ACC112 (cell line): ENCODE results near the gene PPA2.
A peak's percentile ranks its signal among the peaks of the same experiment; 100 is the strongest.

Experiments
- H2AFZ ChIP-seq: fragments of 200-600 bp; sonication (generic); one replicate; pipeline ENCODE4 v1.6.0; 2017; ENCODE audit warnings: antibody characterized with exemption, low read length; ENCODE audit not compliant: unreplicated experiment
- H3K27ac ChIP-seq: fragments of 200-600 bp; sonication (generic); 2 replicates; pipeline ENCODE4 v1.5.1; 2014; ENCODE audit warnings: low read depth, mild to moderate bottlenecking, antibody characterized with exemption, low read length, moderate library complexity
- H3K27me3 ChIP-seq: fragments of 200-600 bp; sonication (generic); 2 replicates; pipeline ENCODE4 v1.6.1; 2014; ENCODE audit warnings: mild to moderate bottlenecking, antibody characterized with exemption, low read length, moderate library complexity, mixed read lengths; ENCODE audit not compliant: insufficient read depth
- H3K36me3 ChIP-seq: fragments of 200-600 bp; sonication (generic); 2 replicates; pipeline ENCODE4 v1.6.1; 2016; ENCODE audit warnings: mild to moderate bottlenecking, antibody characterized with exemption, low read length, moderate library complexity, mixed read lengths; ENCODE audit not compliant: insufficient read depth
- H3K4me1 ChIP-seq: fragments of 200-600 bp; sonication (generic); one replicate; pipeline ENCODE4 v1.6.1; 2016; ENCODE audit warnings: low read length, mixed read lengths; ENCODE audit not compliant: insufficient read depth, unreplicated experiment, control insufficient read depth
- H3K4me3 ChIP-seq: fragments of 200-600 bp; sonication (generic); 2 replicates; pipeline ENCODE4 v1.5.1; 2014; ENCODE audit warnings: mild to moderate bottlenecking, low read depth, low read length
- H3K79me2 ChIP-seq: fragments of 200-600 bp; sonication (generic); one replicate; pipeline ENCODE4 v1.6.0; 2016; ENCODE audit warnings: low read length; ENCODE audit not compliant: control insufficient read depth, unreplicated experiment, insufficient read depth

The PPA2 gene

DNA sequence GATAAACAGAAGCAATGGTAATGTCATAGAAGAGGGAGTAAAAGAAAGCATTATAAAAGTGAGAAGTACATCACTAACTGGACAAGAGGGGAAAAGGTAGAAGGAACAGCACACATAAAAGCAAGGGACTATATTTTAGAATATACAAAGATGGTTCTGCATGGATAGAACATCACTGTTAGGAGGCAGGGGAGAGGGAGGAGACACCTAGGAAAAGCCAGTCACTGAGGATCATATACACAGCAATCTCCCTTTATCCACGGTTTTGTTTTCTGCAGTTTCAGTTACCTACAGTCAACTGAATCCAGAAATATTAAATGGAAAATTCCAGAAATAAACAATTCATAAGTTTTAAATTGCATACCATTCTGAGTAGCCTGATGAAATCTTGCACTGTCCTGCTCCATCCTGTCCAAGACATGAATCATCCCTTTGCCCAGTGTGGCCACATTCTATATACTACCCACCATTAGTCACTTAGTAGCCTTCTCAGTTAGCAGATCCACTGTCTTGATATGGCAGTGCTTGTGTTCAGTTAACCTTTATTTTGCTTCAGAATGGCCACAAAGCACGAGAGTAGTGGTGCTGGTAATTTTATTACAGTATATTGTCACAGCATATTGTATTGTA lies 74.2 kb downstream of the PPA2 start:
- Histone ChIP-seq H2AFZ (peak overlapping the region; percentile 71), H3K27ac (peak overlapping the region; percentile 31; the same call in 1 of the 2 replicates), H3K36me3 (peaks cover 11% of the 10 kb centered on the region)

GRCh38 chr4:105392858-105393257 lies 81.0 kb downstream of the PPA2 start:
- Histone ChIP-seq H3K36me3 (peaks cover 3% of the 10 kb centered on the region; the same call in 1 of the 2 replicates), H2AFZ (no peak overlapping the region), H3K27ac (no peak overlapping the region), H3K79me2 (no peaks in the 10 kb centered on the region), H3K4me3 (no peak overlapping the region), H3K27me3 (no peaks in the 10 kb centered on the region), H3K4me1 (peaks cover 9% of the 10 kb centered on the region)

More for the DNA sequence above, 74.2 kb downstream of the PPA2 start:
- no peak overlapping the region for H3K4me3 ChIP-seq
- no peaks in the 10 kb centered on the region for H3K27me3 ChIP-seq
- H3K4me1 ChIP-seq = no peaks in the 10 kb centered on the region
- no peaks in the 10 kb centered on the region for H3K79me2 ChIP-seq

DNA sequence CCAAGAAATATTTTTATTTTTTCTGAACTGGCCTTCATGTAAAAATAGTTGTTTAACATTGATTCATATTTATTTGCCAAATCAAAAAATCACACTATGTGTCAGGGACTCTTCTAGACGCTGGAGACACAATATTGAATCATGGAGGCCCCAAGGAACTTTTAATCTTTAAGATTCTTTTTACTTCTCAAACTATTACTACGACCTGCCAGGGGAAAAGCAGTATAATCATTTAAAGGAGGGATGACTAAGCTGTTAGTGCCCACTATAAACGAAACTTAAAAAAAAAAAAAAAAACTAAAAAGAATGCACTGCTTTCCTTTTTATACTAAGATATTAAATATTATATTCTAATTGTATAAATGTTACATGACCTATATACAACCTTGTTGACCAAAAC lies 84.7 kb downstream of the PPA2 start:
- H3K79me2 ChIP-seq = no peaks in the 10 kb centered on the region
- peak overlapping the region; percentile 74 for H3K27ac ChIP-seq
- H3K36me3 ChIP-seq = peaks cover 15% of the 10 kb centered on the region; the same call in 1 of the 2 replicates
- H2AFZ ChIP-seq = peak overlapping the region; percentile 87
- no peaks in the 10 kb centered on the region for H3K27me3 ChIP-seq
- no peak overlapping the region for H3K4me3 ChIP-seq
- peaks cover 9% of the 10 kb centered on the region for H3K4me1 ChIP-seq

- Histone ChIP-seq H3K36me3 (peaks cover 22% of the 10 kb centered on the region; the same call in 1 of the 2 replicates), H3K27me3 (no peaks in the 10 kb centered on the region), H3K79me2 (no peaks in the 10 kb centered on the region), H3K27ac (no peak overlapping the region), H3K4me1 (peaks cover 9% of the 10 kb centered on the region), H2AFZ (no peak overlapping the region), H3K4me3 (no peak overlapping the region)
Observed at GRCh38 chr4:105387466-105387865, 86.4 kb downstream of the PPA2 start.

DNA sequence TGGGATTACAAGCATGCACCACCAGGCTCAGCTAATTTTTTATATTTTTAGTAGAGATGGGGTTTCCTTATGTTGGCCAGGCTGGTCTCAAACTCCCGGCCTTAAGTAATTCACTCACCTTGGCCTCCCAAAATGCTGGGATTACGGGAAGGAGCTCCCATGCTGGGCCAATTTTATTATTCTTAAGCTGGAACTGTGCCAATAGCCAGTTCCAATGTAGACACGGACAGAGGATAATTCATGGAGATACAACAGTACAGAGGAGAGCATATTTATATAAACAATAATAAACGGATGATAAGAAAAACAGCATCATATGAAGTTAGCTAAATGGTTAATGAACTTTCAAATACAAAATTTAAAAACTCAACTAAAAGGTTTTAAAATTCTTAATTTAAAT lies 87.8 kb downstream of the PPA2 start:
- H3K79me2 ChIP-seq = no peaks in the 10 kb centered on the region
- no peak overlapping the region for H3K4me3 ChIP-seq
- peaks cover 9% of the 10 kb centered on the region for H3K4me1 ChIP-seq
- H2AFZ ChIP-seq = no peak overlapping the region
- H3K36me3 ChIP-seq = peaks cover 22% of the 10 kb centered on the region; the same call in 1 of the 2 replicates
- no peak overlapping the region for H3K27ac ChIP-seq
- H3K27me3 ChIP-seq = no peaks in the 10 kb centered on the region

- Histone ChIP-seq H3K4me1 (no peaks in the 10 kb centered on the region), H3K4me3 (no peak overlapping the region), H3K36me3 (peaks cover under 1% of the 10 kb centered on the region; the same call in 1 of the 2 replicates), H3K79me2 (no peaks in the 10 kb centered on the region), H2AFZ (no peak overlapping the region), H3K27ac (no peak overlapping the region), H3K27me3 (no peaks in the 10 kb centered on the region)
Observed at GRCh38 chr4:105374071-105374470, 99.8 kb downstream of the PPA2 start.

DNA sequence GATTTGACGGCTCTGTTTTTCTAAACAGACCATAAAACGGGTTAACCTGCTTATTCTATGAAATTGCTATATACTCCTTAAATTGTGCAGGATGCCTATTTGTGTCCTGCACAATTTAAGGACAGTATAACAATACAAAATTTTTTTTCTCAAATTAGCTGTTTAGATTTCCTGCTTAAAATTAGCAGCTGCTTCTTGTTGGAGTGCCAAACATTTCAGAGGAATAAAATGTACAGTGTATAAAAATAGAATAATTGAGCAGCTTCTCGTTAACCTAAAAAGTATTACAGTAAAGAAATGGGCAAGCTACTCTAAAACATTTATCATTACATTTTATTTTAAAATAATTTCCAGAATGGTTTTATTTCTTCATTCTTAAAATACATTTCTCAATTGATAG lies 100.5 kb downstream of the PPA2 start:
- no peaks in the 10 kb centered on the region for H3K4me1 ChIP-seq
- no peaks in the 10 kb centered on the region for H3K27me3 ChIP-seq
- no peaks in the 10 kb centered on the region for H3K79me2 ChIP-seq
- H3K4me3 ChIP-seq = no peak overlapping the region
- no peak overlapping the region for H2AFZ ChIP-seq
- H3K36me3 ChIP-seq = peaks cover 8% of the 10 kb centered on the region
- H3K27ac ChIP-seq = no peak overlapping the region

DNA sequence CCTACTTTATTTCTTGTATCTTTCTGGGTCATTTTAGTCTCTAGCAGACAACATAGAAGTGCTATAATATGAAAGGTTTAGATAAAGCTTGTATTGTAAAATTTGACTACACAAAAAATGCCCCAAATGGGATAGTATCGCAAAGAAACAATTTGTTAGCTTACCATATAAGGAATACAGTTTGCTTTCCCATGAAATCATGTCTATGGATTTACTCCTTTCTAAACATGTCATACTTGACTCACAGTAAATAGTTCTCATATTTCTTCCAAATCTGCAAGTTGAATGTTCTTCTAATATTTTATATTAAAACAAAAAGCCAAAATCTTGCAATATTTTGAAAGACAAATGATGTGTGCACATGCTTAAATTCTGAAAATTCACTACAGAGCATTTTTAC lies 103.9 kb downstream of the PPA2 start:
- peaks cover 15% of the 10 kb centered on the region for H3K36me3 ChIP-seq
- no peaks in the 10 kb centered on the region for H3K27me3 ChIP-seq
- no peak overlapping the region for H2AFZ ChIP-seq
- H3K27ac ChIP-seq = no peak overlapping the region
- no peaks in the 10 kb centered on the region for H3K79me2 ChIP-seq
- H3K4me3 ChIP-seq = no peak overlapping the region
- no peaks in the 10 kb centered on the region for H3K4me1 ChIP-seq

DNA sequence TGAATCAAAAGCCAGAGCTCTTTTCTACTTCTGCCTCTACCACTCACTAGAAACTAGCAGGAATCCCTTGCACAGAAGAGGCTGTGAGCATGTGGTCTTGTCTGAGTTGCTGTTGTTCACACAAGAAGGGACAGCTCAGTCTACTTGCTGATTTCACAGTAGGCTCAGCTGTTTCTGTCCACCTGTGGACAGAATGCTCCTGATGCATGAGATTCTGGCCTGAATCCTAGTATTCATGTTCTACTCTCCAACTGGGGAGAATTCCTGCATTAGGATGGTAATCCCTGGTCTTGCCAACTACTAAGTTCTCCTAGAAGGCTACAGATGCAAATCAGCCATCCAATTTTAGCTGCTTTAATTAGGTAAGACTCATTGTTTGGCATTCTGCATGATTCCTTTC lies 112.8 kb downstream of the PPA2 start:
- Histone ChIP-seq H3K27me3 (no peaks in the 10 kb centered on the region), H3K36me3 (no peaks in the 10 kb centered on the region; the same call in 1 of the 2 replicates), H3K27ac (no peak overlapping the region), H2AFZ (no peak overlapping the region), H3K4me1 (no peaks in the 10 kb centered on the region), H3K79me2 (no peaks in the 10 kb centered on the region), H3K4me3 (no peak overlapping the region)

DNA sequence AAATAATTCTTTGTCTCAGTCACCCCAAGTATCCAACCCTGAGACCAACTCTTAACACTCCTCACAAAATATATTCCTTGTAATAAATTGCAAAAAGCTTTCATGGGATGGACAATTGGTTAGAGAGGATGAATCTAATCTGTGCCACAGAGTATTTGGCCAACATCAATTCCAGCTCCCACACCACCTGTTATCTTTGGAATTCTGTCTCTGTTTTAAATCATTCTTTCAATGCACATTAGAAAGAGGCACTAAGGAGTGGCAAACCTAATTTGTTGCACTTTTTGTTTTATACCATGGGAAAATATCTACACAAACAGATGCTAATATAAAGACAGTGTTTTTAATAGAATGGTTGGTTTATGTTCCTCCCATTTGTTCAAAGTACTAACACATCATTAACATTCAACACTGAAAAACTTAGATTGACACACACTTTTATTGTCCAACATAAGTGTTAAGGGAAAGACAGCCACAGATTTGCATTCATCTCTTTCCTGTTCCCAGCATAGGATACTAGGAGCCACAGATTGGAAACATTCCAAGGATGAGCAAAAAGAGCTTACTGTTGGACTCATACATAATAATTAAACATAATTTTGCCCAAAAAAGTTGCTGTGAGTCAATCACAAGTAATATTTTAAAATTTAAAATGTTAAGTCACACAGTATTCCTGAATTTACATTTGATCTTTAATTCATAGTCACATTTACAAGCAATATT lies 116.4 kb downstream of the PPA2 start:
- no peak overlapping the region for H2AFZ ChIP-seq
- no peak overlapping the region for H3K4me3 ChIP-seq
- H3K4me1 ChIP-seq = no peaks in the 10 kb centered on the region
- H3K27ac ChIP-seq = no peak overlapping the region
- H3K27me3 ChIP-seq = no peaks in the 10 kb centered on the region
- H3K36me3 ChIP-seq = no peaks in the 10 kb centered on the region; the same call in 1 of the 2 replicates
- H3K79me2 ChIP-seq = no peaks in the 10 kb centered on the region

DNA sequence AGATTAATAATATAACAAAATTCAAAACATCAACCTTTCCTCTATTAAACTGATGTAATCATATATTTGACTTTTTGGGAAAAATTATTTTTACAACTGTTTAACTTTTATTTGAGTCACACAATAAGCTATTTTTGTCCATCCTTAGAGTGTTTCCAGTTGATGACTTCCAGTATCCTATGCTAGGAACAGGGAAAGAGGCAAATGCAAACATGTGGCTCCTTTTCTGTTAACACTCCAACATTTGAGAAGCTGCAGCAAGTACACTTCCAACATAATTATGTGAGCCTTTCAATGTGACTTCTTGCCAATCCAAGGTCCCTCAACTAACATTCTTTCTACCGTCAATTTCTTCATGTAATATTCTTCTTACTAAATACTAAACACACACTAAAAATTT lies 117.7 kb downstream of the PPA2 start:
- no peak overlapping the region for H3K27ac ChIP-seq
- no peaks in the 10 kb centered on the region; the same call in 1 of the 2 replicates for H3K36me3 ChIP-seq
- H2AFZ ChIP-seq = no peak overlapping the region
- no peaks in the 10 kb centered on the region for H3K4me1 ChIP-seq
- no peak overlapping the region for H3K4me3 ChIP-seq
- H3K27me3 ChIP-seq = no peaks in the 10 kb centered on the region
- H3K79me2 ChIP-seq = no peaks in the 10 kb centered on the region
